OCI-LY7 (cell line): ENCODE measurements around the gene ZNF681.

ENCODE experiments used
- EZH2phosphoT487 ChIP-seq: fragments of 200-600 bp; sonication (generic); IDR thresholded peaks from 2 replicates; pipeline ENCODE4 v1.6.1; 2018; ENCODE audit warnings: low read depth, borderline replicate concordance, mild to moderate bottlenecking, mixed run types, antibody characterized with exemption, low read length, moderate library complexity, mixed read lengths
- TF ChIP-seq, protein P1 (sequence below): fragments of 200-600 bp; sonication (generic); conservative IDR thresholded peaks from 2 replicates; pipeline ENCODE4 v1.5.1; 2014; ENCODE audit warnings: mild to moderate bottlenecking, antibody characterized with exemption, low read length, moderate library complexity, mixed read lengths

DNA sequence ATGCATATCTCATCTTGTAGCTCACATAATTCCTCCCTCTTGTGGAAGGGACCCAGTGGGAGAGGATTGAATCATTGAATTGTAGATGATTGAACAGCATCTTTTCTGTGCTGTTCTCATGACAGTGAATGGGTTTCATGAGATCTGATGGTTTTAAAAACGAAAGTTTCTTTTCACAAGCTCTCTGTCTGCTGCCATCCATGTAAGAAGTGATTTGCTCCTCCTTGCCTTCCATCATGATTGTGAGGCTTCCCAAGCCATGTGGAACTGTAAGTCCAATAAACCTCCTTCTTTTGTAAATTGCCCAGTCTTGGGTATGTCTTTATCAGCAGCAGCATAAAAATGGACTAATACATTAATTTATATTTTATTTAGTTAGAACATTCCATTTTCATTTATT is 52.0 kb downstream of the ZNF681 start:
- TF ChIP-seq, protein P1, sequence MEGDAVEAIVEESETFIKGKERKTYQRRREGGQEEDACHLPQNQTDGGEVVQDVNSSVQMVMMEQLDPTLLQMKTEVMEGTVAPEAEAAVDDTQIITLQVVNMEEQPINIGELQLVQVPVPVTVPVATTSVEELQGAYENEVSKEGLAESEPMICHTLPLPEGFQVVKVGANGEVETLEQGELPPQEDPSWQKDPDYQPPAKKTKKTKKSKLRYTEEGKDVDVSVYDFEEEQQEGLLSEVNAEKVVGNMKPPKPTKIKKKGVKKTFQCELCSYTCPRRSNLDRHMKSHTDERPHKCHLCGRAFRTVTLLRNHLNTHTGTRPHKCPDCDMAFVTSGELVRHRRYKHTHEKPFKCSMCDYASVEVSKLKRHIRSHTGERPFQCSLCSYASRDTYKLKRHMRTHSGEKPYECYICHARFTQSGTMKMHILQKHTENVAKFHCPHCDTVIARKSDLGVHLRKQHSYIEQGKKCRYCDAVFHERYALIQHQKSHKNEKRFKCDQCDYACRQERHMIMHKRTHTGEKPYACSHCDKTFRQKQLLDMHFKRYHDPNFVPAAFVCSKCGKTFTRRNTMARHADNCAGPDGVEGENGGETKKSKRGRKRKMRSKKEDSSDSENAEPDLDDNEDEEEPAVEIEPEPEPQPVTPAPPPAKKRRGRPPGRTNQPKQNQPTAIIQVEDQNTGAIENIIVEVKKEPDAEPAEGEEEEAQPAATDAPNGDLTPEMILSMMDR: no peak
- no peak for TF ChIP-seq EZH2phosphoT487
